Measurements from ENCODE around the gene HAGH.

The HAGH gene

DNA sequence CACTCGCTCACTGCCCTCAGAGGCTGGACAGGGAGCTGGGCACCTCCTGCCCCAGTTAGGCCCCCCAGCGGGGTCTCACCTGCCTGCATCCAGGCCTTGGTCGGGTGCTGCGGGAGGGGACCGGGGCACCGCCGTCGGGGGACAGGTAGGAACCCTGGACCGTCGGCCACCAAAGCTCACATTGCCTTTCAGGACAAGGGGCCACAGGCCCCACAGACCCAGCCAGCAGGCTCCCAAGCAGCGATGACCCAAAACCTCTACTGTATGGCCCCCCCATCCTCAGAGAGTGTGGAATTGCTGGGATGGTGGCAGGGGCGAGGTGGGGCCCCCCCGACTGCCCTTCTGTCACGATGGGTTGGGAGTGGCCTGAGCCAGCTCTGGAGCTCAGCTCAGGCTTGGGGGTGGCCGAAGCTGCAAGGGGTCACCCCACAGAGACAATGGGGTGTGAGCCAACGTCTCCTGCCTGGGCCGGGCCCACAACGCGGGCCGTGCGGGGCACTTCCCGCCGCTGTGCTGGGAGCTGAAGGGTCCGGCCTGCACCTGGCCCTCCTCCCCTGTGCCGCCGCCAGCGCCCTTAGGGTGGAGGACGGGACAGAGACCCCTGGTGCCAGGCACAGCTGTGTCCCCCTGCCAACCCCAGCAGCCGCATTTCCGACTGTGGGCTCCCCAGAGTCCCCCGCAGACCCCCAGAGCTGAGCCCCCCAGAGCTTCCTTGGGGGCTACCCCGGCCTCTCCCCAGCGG is 33.6 kb downstream of the HAGH start:
- no peak overlapping the region for H3K4me3 ChIP-seq (ENCODE audit: low read depth, low read length)
- H3K9me3 ChIP-seq (ENCODE audit: control insufficient read depth, low read length), result no peaks in the 10 kb centered on the region
- no peaks in the 10 kb centered on the region for H3K4me1 ChIP-seq
- no peak overlapping the region for H2AFZ ChIP-seq
- no peaks in the 10 kb centered on the region for H3K79me2 ChIP-seq
- H3K27ac ChIP-seq, result no peak overlapping the region
- TF ChIP-seq, protein P1, sequence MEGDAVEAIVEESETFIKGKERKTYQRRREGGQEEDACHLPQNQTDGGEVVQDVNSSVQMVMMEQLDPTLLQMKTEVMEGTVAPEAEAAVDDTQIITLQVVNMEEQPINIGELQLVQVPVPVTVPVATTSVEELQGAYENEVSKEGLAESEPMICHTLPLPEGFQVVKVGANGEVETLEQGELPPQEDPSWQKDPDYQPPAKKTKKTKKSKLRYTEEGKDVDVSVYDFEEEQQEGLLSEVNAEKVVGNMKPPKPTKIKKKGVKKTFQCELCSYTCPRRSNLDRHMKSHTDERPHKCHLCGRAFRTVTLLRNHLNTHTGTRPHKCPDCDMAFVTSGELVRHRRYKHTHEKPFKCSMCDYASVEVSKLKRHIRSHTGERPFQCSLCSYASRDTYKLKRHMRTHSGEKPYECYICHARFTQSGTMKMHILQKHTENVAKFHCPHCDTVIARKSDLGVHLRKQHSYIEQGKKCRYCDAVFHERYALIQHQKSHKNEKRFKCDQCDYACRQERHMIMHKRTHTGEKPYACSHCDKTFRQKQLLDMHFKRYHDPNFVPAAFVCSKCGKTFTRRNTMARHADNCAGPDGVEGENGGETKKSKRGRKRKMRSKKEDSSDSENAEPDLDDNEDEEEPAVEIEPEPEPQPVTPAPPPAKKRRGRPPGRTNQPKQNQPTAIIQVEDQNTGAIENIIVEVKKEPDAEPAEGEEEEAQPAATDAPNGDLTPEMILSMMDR (IDR thresholded peaks at IDR 0.05), result no peak
- H3K4me2 ChIP-seq (ENCODE audit: low read length), result no peak overlapping the region
- H3K36me3 ChIP-seq (ENCODE audit: control insufficient read depth, insufficient read depth, low read length), result no peaks in the 10 kb centered on the region
- H3K27me3 ChIP-seq (ENCODE audit: control insufficient read depth, insufficient read depth, low read length), result no peaks in the 10 kb centered on the region
- H3K9ac ChIP-seq, result no peak overlapping the region

DNA sequence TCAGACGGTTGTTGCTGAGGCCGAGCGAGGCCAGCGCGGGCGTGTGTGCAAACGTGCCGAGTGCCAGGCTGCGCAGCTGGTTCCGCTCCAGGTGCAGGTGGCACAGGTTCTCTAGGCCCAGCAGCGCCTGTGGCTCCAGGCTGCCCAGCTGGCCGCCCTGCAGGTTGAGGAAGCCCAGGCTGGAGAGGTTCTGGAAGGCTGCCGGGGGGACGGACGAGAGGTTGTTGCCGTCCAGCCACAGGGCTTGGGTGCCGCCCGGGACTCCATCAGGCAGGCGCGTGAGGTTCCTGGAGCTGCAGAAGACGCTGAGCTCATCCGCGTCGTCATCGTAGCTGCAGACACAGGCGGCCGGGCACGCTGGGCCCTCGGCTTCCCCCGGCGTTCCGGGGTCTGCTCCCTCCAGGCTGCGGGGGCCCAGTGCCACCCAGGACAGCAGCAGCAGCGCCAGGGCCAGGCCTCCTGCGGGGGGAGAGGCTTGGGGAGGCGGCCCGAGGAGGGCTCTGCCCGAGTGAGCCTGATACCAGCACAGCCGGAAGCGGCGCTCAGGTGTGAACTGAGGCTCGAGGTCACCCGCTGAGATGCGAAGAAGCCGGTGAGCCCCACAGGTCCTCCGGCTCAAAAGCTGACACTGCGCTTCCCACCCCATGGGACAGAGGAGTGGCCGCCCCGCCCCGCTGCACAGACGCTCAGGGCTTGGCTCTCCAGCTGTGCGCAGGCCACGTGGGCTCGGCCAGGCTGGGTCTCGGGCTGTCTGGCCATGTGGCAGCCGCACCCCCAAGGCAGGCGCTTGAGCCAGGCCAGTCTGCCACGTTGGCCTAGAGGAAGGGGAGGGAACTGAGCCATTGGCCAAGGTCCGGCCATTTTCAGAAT is 34.4 kb downstream of the HAGH start:
- no peak overlapping the region for H2AFZ ChIP-seq
- H3K79me2 ChIP-seq, result no peaks in the 10 kb centered on the region
- H3K4me3 ChIP-seq (ENCODE audit: low read depth, low read length), result no peak overlapping the region
- no peaks in the 10 kb centered on the region for H3K36me3 ChIP-seq (ENCODE audit: control insufficient read depth, insufficient read depth, low read length)
- no peaks in the 10 kb centered on the region for H3K9me3 ChIP-seq (ENCODE audit: control insufficient read depth, low read length)
- H3K9ac ChIP-seq, result no peak overlapping the region
- TF ChIP-seq, protein P1 (IDR thresholded peaks at IDR 0.05), result no peak
- no peaks in the 10 kb centered on the region for H3K27me3 ChIP-seq (ENCODE audit: control insufficient read depth, insufficient read depth, low read length)
- no peak overlapping the region for H3K4me2 ChIP-seq (ENCODE audit: low read length)
- no peak overlapping the region for H3K27ac ChIP-seq
- no peaks in the 10 kb centered on the region for H3K4me1 ChIP-seq

DNA sequence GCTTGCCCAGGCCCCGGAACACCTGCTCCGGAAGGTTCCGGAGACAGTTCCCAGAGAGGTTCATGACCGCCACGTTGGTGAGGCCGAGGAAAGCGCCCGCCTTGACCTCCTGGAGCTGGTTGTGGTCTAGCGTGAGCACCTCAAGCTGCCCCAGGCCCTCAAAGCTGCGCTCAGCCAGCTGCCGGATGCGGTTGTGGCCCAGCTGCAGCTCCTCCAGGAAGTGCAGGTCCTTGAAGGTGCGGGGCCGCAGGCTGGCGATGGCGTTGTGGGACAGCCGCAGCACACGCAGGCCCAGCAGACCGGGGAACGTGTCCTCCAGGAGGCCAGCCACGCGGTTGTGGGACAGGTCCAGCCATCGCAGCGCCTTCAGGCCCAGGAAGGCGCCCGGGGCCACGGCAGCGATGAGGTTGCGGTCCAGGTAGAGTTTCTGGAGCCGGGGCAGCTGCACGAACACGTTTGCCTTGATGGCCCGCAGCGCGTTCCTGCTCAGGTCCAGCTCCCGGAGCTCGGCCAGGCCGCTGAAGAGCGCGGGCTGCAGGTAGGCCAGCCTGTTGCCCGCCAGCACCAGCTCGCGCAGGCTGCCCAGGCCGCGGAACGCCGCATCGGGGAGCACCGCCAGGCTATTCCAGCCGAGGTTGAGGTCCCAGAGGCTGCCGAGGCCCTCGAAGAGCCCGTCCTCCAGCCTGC is 35.2 kb downstream of the HAGH start:
- H3K79me2 ChIP-seq, result peaks cover 5% of the 10 kb centered on the region
- no peaks in the 10 kb centered on the region for H3K36me3 ChIP-seq (ENCODE audit: control insufficient read depth, insufficient read depth, low read length)
- H2AFZ ChIP-seq, result no peak overlapping the region
- H3K4me1 ChIP-seq, result no peaks in the 10 kb centered on the region
- H3K27me3 ChIP-seq (ENCODE audit: control insufficient read depth, insufficient read depth, low read length), result no peaks in the 10 kb centered on the region
- H3K27ac ChIP-seq, result no peak overlapping the region
- no peak overlapping the region for H3K9ac ChIP-seq
- H3K4me3 ChIP-seq (ENCODE audit: low read depth, low read length), result no peak overlapping the region
- TF ChIP-seq, protein P1 (IDR thresholded peaks at IDR 0.05), result no peak
- no peak overlapping the region for H3K4me2 ChIP-seq (ENCODE audit: low read length)
- H3K9me3 ChIP-seq (ENCODE audit: control insufficient read depth, low read length), result no peaks in the 10 kb centered on the region

DNA sequence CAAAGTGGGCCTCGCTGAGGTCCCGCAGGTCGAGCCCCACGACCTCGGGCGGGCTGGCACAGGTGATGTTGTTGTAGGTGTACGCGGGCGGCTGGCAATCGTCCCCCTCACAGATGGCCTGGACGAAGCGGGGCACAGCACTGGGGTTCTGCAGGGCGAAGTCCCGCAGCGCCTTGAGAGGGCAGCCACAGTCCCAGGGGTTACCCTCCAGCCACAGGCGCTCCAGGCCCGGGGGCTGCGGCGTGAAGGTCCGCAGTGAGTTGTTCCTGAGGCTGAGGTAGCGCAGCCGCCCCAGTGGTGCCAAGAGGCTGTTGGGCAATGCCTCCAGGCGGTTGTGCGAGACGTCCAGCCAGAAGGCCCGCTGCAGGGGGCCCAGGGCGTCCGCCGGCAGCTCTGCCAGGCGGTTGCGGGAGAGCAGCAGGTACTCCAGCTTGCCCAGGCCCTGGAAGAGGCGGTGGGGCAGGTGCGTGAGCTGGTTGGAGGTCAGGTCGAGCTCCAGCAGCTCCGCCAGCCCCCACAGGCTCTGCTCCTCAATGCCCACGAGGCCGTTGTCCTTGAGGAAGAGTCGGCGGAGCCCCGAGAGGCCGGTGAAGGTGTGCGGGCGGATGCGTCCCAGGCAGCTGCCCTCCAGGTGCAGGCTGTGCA is 35.9 kb downstream of the HAGH start:
- H3K9me3 ChIP-seq (ENCODE audit: control insufficient read depth, low read length), result no peaks in the 10 kb centered on the region
- H3K79me2 ChIP-seq, result peaks cover 12% of the 10 kb centered on the region
- no peak overlapping the region for H3K9ac ChIP-seq
- no peak overlapping the region for H2AFZ ChIP-seq
- H3K4me2 ChIP-seq (ENCODE audit: low read length), result no peak overlapping the region
- TF ChIP-seq, protein P1 (IDR thresholded peaks at IDR 0.05), result no peak
- H3K36me3 ChIP-seq (ENCODE audit: control insufficient read depth, insufficient read depth, low read length), result no peaks in the 10 kb centered on the region
- no peak overlapping the region for H3K27ac ChIP-seq
- no peaks in the 10 kb centered on the region for H3K27me3 ChIP-seq (ENCODE audit: control insufficient read depth, insufficient read depth, low read length)
- H3K4me3 ChIP-seq (ENCODE audit: low read depth, low read length), result no peak overlapping the region
- H3K4me1 ChIP-seq, result no peaks in the 10 kb centered on the region
